Measurements from ENCODE around the gene RGS18. TPM values are rescaled to one million over a fixed set of nuclear protein-coding genes. Genes with fewer than 3 reads are reported as not detected.

RGS18 gene
- total and polyA plus RNA-seq, 2 experiments from 2014 or later = not detected

DNA sequence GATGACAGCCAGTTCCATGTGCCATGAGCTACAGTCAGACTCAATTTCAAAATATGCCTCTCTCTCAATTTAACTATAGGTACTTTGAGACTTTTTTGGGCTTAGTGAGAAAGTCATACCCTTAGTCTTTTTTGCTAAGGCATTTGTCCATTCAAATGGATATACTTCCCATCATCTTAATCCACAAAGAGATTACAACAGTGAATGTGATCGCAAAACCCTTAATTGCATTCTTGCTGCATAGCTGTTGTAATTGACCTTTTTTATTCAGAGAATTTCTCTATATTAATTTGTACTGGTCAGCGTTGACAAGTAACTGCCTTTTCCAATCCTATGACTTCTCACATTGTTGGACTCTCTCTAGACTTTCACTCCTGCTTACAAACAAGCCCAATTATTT lies 38.6 kb upstream of the RGS18 start:
- Histone ChIP-seq H3K27ac (ENCODE audit: low read depth) (no peak overlapping the region), H3K4me2 (no peak overlapping the region), H2AFZ (no peak overlapping the region), H3K36me3 (ENCODE audit: insufficient read depth) (no peaks in the 10 kb centered on the region), H3K4me3 (no peak overlapping the region), H4K20me1 (replicated peaks; ENCODE audit: insufficient read depth) (no peaks in the 10 kb centered on the region), H3K27me3 (ENCODE audit: insufficient read depth) (no peaks in the 10 kb centered on the region), H3K79me2 (replicated peaks; ENCODE audit: insufficient read depth) (no peaks in the 10 kb centered on the region), H3F3A (replicated peaks; ENCODE audit: low read depth) (no peaks in the 10 kb centered on the region), H3K9me2 (ENCODE audit: insufficient read depth) (no peaks in the 10 kb centered on the region), H3K4me1 (ENCODE audit: insufficient read depth) (no peaks in the 10 kb centered on the region)
- no peak overlapping the region for H3K4me3 Mint-ChIP-seq
- H3K27me3 Mint-ChIP-seq (ENCODE audit: insufficient read depth, low read depth, poor library complexity) = peaks cover 3% of the 10 kb centered on the region
- peaks cover 6% of the 10 kb centered on the region; the same call in 2 of the 3 replicates for H3K4me1 Mint-ChIP-seq
- ATAC-seq (no peak), DNase-seq (ENCODE audit: low spot score) (no peak)
- no peak overlapping the region for H3K27ac Mint-ChIP-seq
- H3K36me3 Mint-ChIP-seq (ENCODE audit: low read depth) = peaks cover 10% of the 10 kb centered on the region; the same call in 1 of the 3 replicates
- peaks cover 4% of the 10 kb centered on the region; the same call in 1 of the 3 replicates for H3K9me3 Mint-ChIP-seq
- TF ChIP-seq, protein P1, sequence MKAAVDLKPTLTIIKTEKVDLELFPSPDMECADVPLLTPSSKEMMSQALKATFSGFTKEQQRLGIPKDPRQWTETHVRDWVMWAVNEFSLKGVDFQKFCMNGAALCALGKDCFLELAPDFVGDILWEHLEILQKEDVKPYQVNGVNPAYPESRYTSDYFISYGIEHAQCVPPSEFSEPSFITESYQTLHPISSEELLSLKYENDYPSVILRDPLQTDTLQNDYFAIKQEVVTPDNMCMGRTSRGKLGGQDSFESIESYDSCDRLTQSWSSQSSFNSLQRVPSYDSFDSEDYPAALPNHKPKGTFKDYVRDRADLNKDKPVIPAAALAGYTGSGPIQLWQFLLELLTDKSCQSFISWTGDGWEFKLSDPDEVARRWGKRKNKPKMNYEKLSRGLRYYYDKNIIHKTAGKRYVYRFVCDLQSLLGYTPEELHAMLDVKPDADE (IDR thresholded peaks at IDR 0.05) = no peak
- TF ChIP-seq, protein P2, sequence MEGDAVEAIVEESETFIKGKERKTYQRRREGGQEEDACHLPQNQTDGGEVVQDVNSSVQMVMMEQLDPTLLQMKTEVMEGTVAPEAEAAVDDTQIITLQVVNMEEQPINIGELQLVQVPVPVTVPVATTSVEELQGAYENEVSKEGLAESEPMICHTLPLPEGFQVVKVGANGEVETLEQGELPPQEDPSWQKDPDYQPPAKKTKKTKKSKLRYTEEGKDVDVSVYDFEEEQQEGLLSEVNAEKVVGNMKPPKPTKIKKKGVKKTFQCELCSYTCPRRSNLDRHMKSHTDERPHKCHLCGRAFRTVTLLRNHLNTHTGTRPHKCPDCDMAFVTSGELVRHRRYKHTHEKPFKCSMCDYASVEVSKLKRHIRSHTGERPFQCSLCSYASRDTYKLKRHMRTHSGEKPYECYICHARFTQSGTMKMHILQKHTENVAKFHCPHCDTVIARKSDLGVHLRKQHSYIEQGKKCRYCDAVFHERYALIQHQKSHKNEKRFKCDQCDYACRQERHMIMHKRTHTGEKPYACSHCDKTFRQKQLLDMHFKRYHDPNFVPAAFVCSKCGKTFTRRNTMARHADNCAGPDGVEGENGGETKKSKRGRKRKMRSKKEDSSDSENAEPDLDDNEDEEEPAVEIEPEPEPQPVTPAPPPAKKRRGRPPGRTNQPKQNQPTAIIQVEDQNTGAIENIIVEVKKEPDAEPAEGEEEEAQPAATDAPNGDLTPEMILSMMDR (conservative IDR thresholded peaks at IDR 0.05; ENCODE audit: low read depth in 2 of 2) = no peak

DNA sequence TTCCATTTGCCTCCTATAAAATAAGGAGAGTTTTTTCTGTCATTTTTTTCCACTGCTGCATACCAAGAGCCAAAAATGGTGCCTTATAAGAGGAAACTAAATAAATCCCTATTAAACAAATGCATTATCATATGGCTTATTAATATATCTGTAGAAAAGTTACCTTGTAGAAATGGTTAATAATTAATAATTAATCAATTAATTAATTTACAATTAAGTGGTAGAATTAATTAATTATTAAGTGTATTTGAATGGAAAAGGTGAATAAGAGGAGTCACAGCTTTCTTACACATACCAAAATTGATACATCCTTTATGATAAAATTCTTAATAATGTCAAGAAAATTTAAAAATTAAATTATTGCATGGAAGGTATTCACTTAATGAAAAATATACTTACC lies 35.6 kb upstream of the RGS18 start:
- Mint-ChIP-seq H3K9me3 (peaks cover 4% of the 10 kb centered on the region; the same call in 1 of the 3 replicates), H3K36me3 (ENCODE audit: low read depth) (peaks cover 10% of the 10 kb centered on the region; the same call in 1 of the 3 replicates), H3K4me1 (peaks cover 28% of the 10 kb centered on the region), H3K4me3 (no peak overlapping the region), H3K27me3 (ENCODE audit: insufficient read depth, low read depth, poor library complexity) (peaks cover 1% of the 10 kb centered on the region), H3K27ac (no peak overlapping the region)
- Histone ChIP-seq H2AFZ (no peak overlapping the region), H3K4me1 (ENCODE audit: insufficient read depth) (peaks cover 24% of the 10 kb centered on the region), H3K27ac (ENCODE audit: low read depth) (no peak overlapping the region), H3K4me3 (no peak overlapping the region), H3K36me3 (ENCODE audit: insufficient read depth) (no peaks in the 10 kb centered on the region), H3F3A (replicated peaks; ENCODE audit: low read depth) (no peaks in the 10 kb centered on the region), H3K9me2 (ENCODE audit: insufficient read depth) (no peaks in the 10 kb centered on the region), H4K20me1 (replicated peaks; ENCODE audit: insufficient read depth) (no peaks in the 10 kb centered on the region), H3K4me2 (no peak overlapping the region), H3K79me2 (replicated peaks; ENCODE audit: insufficient read depth) (no peaks in the 10 kb centered on the region), H3K27me3 (ENCODE audit: insufficient read depth) (no peaks in the 10 kb centered on the region)
- no peak for DNase-seq (ENCODE audit: low spot score)
- ATAC-seq = no peak
- TF ChIP-seq ZNF114 (CRISPR knock-in tag; IDR thresholded peaks at IDR 0.05) (no peak), ZNF331 (CRISPR knock-in tag; IDR thresholded peaks at IDR 0.05; ENCODE audit: low read depth) (no peak), POLR2AphosphoS5 (IDR thresholded peaks at IDR 0.05; ENCODE audit: low read depth) (no peak), STAT1 (IDR thresholded peaks at IDR 0.05; ENCODE audit: unreplicated experiment) (no peak)
- TF ChIP-seq, protein P1 (IDR thresholded peaks at IDR 0.05) = no peak
- TF ChIP-seq, protein P3, sequence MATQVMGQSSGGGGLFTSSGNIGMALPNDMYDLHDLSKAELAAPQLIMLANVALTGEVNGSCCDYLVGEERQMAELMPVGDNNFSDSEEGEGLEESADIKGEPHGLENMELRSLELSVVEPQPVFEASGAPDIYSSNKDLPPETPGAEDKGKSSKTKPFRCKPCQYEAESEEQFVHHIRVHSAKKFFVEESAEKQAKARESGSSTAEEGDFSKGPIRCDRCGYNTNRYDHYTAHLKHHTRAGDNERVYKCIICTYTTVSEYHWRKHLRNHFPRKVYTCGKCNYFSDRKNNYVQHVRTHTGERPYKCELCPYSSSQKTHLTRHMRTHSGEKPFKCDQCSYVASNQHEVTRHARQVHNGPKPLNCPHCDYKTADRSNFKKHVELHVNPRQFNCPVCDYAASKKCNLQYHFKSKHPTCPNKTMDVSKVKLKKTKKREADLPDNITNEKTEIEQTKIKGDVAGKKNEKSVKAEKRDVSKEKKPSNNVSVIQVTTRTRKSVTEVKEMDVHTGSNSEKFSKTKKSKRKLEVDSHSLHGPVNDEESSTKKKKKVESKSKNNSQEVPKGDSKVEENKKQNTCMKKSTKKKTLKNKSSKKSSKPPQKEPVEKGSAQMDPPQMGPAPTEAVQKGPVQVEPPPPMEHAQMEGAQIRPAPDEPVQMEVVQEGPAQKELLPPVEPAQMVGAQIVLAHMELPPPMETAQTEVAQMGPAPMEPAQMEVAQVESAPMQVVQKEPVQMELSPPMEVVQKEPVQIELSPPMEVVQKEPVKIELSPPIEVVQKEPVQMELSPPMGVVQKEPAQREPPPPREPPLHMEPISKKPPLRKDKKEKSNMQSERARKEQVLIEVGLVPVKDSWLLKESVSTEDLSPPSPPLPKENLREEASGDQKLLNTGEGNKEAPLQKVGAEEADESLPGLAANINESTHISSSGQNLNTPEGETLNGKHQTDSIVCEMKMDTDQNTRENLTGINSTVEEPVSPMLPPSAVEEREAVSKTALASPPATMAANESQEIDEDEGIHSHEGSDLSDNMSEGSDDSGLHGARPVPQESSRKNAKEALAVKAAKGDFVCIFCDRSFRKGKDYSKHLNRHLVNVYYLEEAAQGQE (IDR thresholded peaks at IDR 0.05; ENCODE audit: unreplicated experiment) = no peak
